GM12872 (cell line): Measurements from ENCODE around the gene MOB3A.

Experiments
- CTCF ChIP-seq: IDR thresholded peaks from 3 replicates; pipeline ENCODE4 v1.5.1; 2011; ENCODE audit warnings: low read depth, mild to moderate bottlenecking, low read length, moderate library complexity; ENCODE audit not compliant: insufficient read depth

MOB3A gene

GRCh38 chr19:2064788-2065524, 31.2 kb downstream of the MOB3A start:
- no peak for TF ChIP-seq CTCF

- TF ChIP-seq CTCF: no peak
Observed at GRCh38 chr19:2064395-2064787, 31.7 kb downstream of the MOB3A start.

DNA sequence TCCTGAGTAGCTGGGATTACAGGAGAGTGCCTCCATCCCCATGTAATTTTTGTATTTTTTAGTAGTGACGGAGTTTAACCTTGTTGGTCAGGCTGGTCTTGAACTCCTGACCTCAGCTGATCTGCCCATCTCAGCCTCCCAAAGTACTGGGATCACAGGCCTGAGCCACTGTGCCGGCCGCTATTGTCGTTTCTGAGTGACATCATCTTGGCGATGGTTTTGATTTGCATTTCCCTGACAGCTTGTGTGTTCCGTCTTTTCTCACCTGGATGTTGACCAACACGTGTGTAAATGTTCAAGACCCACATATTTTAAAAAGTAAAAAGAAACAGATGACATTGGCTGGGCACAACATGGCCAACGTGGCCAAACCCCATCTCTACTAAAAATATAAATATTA, 32.3 kb downstream of the MOB3A start:
- TF ChIP-seq CTCF: no peak

- TF ChIP-seq CTCF: no peak
Observed at GRCh38 chr19:2062770-2063169, 33.4 kb downstream of the MOB3A start.

GRCh38 chr19:2062389-2062729, 33.8 kb downstream of the MOB3A start:
- TF ChIP-seq CTCF: no peak

DNA sequence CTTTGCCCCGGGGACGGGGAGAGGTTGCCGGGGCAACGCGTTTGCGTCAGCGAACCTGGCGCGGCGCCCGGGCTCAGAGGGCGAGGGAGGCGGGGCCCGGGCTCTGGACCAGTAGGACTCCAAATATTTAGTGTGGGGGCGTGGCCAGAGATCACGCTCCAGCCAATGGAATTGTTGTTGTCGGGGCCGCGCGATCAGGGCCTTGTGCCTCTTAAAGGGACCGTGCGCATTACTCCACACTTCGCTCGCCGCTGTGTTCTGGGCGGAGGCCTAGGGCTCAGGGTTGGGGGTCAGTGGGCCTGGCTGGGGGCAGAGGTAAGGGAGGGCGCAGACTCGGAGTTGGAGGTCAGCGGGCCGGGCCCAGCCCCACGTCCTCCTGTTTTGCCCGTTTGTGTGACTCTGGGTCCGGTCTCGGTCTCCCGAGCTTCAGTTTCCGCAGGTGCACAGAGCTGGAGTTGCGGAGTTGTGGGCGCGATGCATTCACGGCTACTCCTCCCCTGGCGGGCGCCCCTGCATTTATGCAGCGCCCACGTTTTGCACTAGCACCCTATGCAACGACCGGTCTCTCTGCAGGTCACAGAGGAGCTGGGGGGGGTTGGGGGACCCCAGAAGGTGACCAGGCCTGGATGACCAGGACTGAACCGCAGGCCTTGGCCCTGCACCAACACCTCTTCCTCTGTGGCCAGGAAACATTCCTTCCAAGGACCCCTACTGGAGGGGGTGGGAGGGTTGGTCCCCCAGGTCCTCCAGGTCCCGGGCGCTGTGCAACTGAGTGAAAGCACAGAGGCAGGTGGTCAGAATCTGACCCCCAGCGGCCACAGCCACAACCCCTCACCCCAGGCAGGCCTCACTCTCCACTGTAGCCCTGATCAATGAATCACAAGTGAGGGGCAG, 34.4 kb downstream of the MOB3A start:
- TF ChIP-seq CTCF: no peak; the same call in 2 of the 3 replicates

DNA sequence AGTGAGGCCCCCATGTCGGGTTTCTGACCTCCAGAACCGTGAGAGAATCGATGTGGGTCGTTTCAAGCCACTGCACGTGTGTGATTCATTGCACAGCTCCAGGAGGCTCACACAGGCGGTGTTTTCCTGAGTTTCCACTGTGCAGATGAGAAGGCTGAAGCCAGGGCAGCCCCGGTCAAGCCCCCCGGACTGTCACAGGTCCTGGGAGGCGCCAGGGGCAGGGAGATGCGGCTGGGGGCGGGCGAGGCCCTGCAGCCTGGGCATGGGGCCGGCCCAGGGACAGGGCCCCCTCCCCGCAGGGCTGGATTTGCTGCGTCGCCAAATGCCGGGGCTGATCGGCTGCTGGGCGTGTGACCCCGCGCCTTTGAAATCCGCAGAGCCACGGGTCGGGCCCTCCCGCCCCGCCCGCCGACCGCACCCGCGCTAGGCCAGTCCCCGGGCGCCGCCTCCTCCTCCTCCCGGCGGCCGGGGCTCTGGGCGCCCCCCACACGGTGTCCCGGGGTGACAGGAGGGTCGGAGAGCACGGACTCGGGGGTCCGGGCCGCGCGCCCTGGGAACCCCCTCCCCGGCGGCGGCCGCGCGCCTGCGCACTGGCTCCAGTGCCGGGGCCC, 35.1 kb downstream of the MOB3A start:
- TF ChIP-seq CTCF: no peak
